ENCODE measurements around the gene TPCN2.

Gene TPCN2

GRCh38 chr11:69058511-69059270 lies 10.0 kb downstream of the TPCN2 start:
- no peak for DNase-seq

- DNase-seq: no peak
Observed at GRCh38 chr11:69059429-69059828, 10.7 kb downstream of the TPCN2 start.

- no peak for DNase-seq
Observed at GRCh38 chr11:69059985-69060384, 11.3 kb downstream of the TPCN2 start.

GRCh38 chr11:69060806-69061712 lies 12.3 kb downstream of the TPCN2 start:
- DNase-seq: no peak

GRCh38 chr11:69061713-69062053 lies 13.0 kb downstream of the TPCN2 start:
- DNase-seq: no peak

- DNase-seq: no peak
Observed at GRCh38 chr11:69062169-69062855, 13.6 kb downstream of the TPCN2 start.

GRCh38 chr11:69062873-69063651 lies 14.3 kb downstream of the TPCN2 start:
- no peak for DNase-seq

- no peak for DNase-seq
Observed at GRCh38 chr11:69063652-69064260, 15.0 kb downstream of the TPCN2 start.

- DNase-seq: no peak
Observed at GRCh38 chr11:69064394-69064957, 15.7 kb downstream of the TPCN2 start.

GRCh38 chr11:69065147-69065710 lies 16.5 kb downstream of the TPCN2 start:
- DNase-seq: no peak

GRCh38 chr11:69066122-69067112 lies 17.7 kb downstream of the TPCN2 start:
- no peak for DNase-seq

GRCh38 chr11:69067200-69067599 lies 18.5 kb downstream of the TPCN2 start:
- no peak for DNase-seq

- no peak for DNase-seq
Observed at GRCh38 chr11:69071086-69071800, 22.5 kb downstream of the TPCN2 start.

GRCh38 chr11:69071956-69072355 lies 23.2 kb downstream of the TPCN2 start:
- DNase-seq: no peak

- no peak for DNase-seq
Observed at GRCh38 chr11:69073469-69073868, 24.7 kb downstream of the TPCN2 start.

GRCh38 chr11:69074375-69075140 lies 25.8 kb downstream of the TPCN2 start:
- no peak for DNase-seq

GRCh38 chr11:69075421-69076128 lies 26.8 kb downstream of the TPCN2 start:
- peak; percentile 71 for DNase-seq
